GM13977 (cell line): ENCODE data around the gene MOV10.
"Not testable (repeated sequence)": the region's sequence is repeated elsewhere in the genome, so short reads cannot be mapped to it uniquely, and the experiment has no call there.

Source experiments
- DNase-seq: peaks from one replicate; pipeline ENCODE4 v3.0.0; 2012; ENCODE audit warnings: low spot score
- in situ Hi-C: fragments of 300-500 bp; cut with MboI; formaldehyde crosslinking; loops from one replicate; pipeline ENCODE4 v1.12.0; 2022; ENCODE audit warnings: low sequenced_read_pairs, low pct_unique_long_range_greater_than_20kb, mixed read lengths, inconsistent platforms; ENCODE audit not compliant: unreplicated experiment
- TF ChIP-seq, protein P1 (sequence below): IDR thresholded peaks from 2 replicates; pipeline ENCODE4 v1.5.1; 2012; ENCODE audit warnings: mild to moderate bottlenecking, control low read depth; ENCODE audit not compliant: insufficient read depth; ENCODE audit errors: extremely low read depth, missing control alignments

The MOV10 gene

DNA sequence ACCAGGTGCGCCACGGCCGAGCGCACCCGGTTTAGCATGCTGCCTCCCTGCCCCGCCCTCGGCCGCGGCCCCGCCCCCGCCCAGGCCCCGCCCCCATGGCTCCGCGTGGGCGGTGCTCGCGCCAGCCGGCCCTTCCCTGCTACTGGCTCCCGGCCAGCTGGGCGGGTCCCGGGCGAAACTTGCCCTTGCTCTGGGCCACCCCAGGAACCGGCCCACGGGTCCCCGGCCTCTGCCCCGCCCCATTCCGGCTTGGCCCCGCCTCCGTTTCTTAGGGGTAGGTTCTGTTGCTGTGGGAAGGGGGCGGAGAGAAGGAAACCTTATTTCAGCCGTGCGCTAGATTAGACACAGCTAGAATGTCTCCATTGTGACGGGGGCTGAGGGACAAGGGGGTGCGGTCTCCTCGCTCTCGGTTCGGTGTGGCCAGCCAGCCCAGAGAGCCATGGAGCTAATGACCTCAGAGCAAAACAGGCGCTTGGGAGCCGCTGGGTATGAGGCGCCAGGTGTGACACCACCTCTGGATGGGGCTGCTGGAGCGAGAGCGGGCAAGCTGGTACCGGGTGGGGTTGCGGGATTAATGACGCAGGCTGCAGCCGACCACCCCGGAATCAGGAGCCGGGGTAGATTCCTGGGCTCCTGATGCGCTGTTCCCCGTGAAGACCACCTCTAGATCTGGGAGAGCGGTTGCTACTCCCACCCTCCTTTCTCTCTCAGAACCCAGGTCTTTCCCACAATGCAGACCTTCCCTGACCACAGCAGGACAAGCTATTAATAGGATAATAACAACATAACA lies 41.0 kb downstream of the MOV10 start, which contains the start of gene PPM1J:
Gene PPM1J (minus strand): TSS at position 69 of the 790 bp plus-strand sequence. CDS start 31 bp downstream, at position 38.
- TF ChIP-seq, protein P1, sequence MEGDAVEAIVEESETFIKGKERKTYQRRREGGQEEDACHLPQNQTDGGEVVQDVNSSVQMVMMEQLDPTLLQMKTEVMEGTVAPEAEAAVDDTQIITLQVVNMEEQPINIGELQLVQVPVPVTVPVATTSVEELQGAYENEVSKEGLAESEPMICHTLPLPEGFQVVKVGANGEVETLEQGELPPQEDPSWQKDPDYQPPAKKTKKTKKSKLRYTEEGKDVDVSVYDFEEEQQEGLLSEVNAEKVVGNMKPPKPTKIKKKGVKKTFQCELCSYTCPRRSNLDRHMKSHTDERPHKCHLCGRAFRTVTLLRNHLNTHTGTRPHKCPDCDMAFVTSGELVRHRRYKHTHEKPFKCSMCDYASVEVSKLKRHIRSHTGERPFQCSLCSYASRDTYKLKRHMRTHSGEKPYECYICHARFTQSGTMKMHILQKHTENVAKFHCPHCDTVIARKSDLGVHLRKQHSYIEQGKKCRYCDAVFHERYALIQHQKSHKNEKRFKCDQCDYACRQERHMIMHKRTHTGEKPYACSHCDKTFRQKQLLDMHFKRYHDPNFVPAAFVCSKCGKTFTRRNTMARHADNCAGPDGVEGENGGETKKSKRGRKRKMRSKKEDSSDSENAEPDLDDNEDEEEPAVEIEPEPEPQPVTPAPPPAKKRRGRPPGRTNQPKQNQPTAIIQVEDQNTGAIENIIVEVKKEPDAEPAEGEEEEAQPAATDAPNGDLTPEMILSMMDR = no peak
- in situ Hi-C loops = no loop called here
- peak; percentile 99 for DNase-seq

DNA sequence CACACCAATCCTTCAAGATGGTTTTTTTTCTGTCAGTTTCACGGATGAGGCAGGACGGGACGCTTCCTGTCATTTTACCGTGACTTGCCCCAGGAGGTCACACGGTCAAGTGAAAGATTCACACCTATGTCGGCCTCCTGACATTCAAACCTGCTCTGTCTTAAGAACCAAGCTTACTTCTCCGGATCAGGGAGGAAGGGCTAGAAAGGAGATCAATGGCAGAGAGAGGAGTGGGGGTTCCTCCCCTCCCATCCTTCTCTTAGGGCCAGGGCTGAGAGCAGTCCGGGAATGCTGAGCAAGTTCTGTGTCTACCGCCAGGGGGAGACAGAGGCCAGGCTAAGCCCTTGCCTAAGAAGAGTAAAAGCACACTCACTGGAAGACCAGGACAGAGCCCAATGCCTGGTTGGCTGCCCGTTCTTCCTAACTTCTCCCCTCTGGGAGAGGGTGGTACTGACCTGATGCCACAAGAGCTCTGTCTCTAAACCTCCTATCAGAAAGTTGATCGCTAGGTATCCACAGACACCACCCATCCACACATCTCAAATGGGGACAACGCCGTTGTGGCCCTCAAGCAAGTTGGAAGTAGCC lies 41.8 kb downstream of the MOV10 start:
- TF ChIP-seq, protein P1 = peak; percentile 93
- peak; percentile 83 for DNase-seq
- in situ Hi-C loops = no loop called here

DNA sequence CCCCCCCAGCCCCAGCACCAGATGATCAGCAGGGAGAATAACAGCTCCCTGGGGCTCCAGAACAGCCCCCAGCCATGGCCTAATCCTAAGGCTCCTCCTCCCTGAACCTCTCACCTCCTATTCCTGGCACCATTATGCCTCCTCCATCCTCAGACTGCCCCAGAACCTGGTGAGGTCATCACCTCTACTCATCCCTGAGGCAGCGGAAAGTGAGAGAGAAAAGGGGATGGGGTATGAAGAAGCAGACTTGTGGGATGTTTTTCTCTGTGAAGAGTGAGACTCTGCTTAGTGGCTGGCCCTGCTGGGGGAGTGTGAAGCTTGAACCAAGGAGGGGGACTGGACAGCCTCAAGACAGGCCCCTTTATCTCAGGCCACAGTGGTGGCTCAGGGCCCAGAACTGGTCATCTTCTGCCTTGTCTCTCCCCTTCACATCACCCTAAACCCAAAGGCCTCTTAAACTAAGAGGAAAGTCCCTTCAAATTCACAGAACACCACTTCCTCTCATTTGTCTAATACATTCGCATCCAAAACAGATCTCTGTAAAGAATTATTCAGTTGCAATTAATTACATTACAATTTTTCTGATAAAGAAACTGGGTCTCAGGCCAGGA lies 42.9 kb downstream of the MOV10 start:
- no peak for DNase-seq
- TF ChIP-seq, protein P1 = no peak
- in situ Hi-C loops = no loop called here

DNA sequence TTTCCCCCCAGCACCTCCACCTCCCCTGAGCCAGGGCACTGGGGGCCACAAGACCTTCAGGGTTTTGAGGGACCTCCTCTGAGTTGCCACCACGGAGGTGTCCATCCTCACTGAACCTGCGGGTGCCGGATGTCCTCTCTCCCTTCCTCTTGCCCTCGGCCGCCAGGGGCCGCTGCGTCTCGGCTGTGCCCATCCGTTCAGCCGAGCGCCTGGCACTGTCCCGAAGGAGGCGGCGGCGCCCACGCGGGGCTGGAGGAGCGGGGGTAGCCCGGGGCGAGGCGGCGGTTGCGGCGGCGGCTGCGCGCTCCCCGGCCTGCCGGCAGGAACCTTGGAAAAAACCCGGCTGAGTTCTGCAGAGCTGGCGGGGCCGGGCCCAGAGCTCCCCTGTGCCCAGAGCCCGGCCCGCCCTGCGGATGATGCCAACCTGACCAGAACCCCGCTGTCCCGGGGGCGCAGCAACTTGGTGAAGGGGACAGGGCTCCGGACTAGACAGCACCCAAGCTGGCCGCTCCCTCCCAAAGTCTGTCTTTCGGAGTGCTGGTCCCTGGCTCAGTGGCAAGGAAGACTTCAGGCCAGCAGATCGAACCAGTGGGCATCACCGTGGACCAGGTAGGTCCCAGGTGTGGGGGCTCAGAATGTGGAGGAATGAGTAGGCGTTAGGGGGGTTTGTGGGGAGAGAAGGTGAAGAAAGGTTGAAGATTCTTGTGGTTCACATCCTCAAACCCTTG lies 44.4 kb downstream of the MOV10 start:
- in situ Hi-C loops = no loop called here
- DNase-seq = peak; percentile 82
- TF ChIP-seq, protein P1 = peak; percentile 80

DNA sequence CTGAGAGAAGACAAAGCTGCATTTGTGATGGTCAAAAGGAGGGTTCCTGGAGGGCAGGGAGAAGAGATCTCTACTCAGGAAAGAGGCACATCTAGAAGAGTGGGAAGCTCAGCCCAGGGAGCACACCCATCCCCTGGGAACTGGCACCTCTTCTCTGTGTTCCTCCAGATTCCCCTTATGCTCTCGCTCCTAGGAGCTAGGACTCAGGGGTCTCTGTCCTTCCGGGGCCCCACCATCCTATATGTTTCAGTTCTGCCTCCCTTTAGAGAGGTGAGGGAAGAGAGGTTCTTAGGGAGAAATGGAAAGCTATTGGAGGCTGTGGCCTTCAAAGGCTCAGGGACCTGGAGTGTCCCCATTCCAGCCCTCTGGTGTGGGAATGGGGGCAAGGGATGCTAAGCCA lies 45.2 kb downstream of the MOV10 start:
- TF ChIP-seq, protein P1 = no peak
- DNase-seq = no peak
- in situ Hi-C loops = no loop called here

DNA sequence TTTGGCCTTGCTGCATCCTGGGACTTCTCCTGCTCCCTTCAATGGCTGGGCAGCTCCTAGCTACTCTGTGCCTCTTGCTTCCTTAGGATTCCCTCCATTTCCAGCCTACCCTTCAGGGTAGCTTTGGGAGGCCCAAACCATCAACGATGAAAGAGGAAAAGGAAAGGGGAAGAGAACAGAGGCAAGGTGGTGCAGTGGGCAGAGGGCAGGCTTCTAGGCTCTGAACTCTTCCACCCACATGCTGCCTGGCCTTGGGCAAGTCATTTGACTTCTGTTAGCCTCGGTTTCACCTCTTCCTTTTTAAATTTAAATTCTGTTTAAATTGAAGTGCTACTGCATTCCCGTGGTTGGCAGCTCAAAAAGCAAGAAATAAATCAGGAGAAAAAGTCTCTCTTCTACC lies 46.3 kb downstream of the MOV10 start:
- in situ Hi-C loops = no loop called here
- DNase-seq = no peak

DNA sequence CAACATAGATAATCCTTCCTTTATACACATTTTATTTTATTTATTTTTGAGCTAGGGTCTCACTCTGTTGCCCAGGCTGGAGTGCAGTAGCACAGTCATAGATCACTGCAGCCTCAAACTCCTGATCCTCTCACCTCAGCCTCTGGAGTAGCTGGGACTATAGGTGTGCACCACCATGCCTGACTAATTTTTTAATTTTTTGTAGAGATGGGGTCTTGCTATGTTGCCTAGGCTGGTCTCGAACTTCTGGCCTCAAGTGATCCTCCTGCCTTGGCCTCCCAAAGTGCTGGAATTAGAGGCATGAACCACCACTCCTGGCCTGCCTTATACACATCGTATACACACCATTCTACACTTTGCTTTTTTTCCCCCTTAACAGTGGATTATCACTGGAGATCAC lies 46.8 kb downstream of the MOV10 start:
- DNase-seq, in situ Hi-C loops: not testable (repeated sequence)

More for the DNA sequence above, 46.3 kb downstream of the MOV10 start:
- TF ChIP-seq, protein P1 = no peak
